Spinal cord (tissue), 10 donors: ENCODE measurements around the gene DDX51. TPM values are rescaled to one million over a fixed set of nuclear protein-coding genes. Genes with fewer than 3 reads are reported as not detected.

Source experiments
- DNase-seq, 6 donors: peaks; one replicate each; pipeline versions ENCODE4 v3.0.0 to v3.0.0-alpha.2; 2013 to 2015; ENCODE audit warnings: low spot score in 6 of 6, low read depth in 4 of 6
- H3K27ac ChIP-seq: one replicate; pipeline ENCODE4 v1.5.1; 2013; ENCODE audit warnings: low read depth, low read length, control low read depth
- H3K27me3 ChIP-seq: one replicate; pipeline ENCODE4 v1.6.1; 2013; ENCODE audit warnings: low read length; ENCODE audit not compliant: control insufficient read depth, insufficient read depth
- H3K36me3 ChIP-seq: one replicate; pipeline ENCODE4 v1.6.1; 2013; ENCODE audit warnings: low read length; ENCODE audit not compliant: control insufficient read depth, insufficient read depth
- H3K4me1 ChIP-seq: one replicate; pipeline ENCODE4 v1.6.1; 2013; ENCODE audit warnings: low read length; ENCODE audit not compliant: control insufficient read depth, insufficient read depth
- H3K4me3 ChIP-seq: one replicate; pipeline ENCODE4 v1.5.1; 2013; ENCODE audit warnings: low read depth, low read length, control low read depth
- H3K9me3 ChIP-seq: one replicate; pipeline ENCODE4 v1.6.1; 2013; ENCODE audit warnings: low read length; ENCODE audit not compliant: control insufficient read depth, insufficient read depth
- WGBS: methylation state at CpG from one replicate; pipeline ENCODE4 v1.1.5; 2013; ENCODE audit warnings: missing lambda C conversion rate; ENCODE audit not compliant: insufficient coverage; 5-methylcytosine and 5-hydroxymethylcytosine counted together
- long read RNA-seq, 4 donors: transcript quantifications; one replicate each; lab custom pipeline, GENCODE V29; 2026
- polyA plus RNA-seq, 2 donors: library from polyadenylated mRNA; unstranded; fragments of 120-200 nt; gene quantifications; one replicate each; pipeline ENCODE4 v1.2.1, GENCODE V29; 2013; ENCODE audit not compliant: insufficient read length in 2 of 2
- total RNA-seq, 2 donors: library from RNA; depleted of rRNA in 1 of 2; stranded (reverse); fragments of 120-200 nt in 1 of 2; fragments of >200 nt in 1 of 2; gene quantifications; one replicate each; pipeline versions ENCODE4 v1.2.3 to v1.2.4, GENCODE V29; 2013 to 2014
- donor health status: healthy.

The DDX51 gene
- 1 to 10 TPM; 6.8 to 8.7 TPM for total RNA-seq
- 10 to 100 TPM; 25.0 to 35.8 TPM for polyA plus RNA-seq
- long read RNA-seq, donor 1, full-length matches to known transcripts: 7 of 7 reads
- long read RNA-seq, donor 1, partial matches to known transcripts: 0 of 7 reads
- long read RNA-seq, donor 1, other reads (novel, unspliced or antisense): 0 of 7 reads
- long read RNA-seq, donor 2, full-length matches to known transcripts: 1 of 1 reads
- long read RNA-seq, donor 2, partial matches to known transcripts: 0 of 1 reads
- long read RNA-seq, donor 2, other reads (novel, unspliced or antisense): 0 of 1 reads
- long read RNA-seq, donor 3, full-length matches to known transcripts: 5 of 5 reads
- long read RNA-seq, donor 3, partial matches to known transcripts: 0 of 5 reads
- long read RNA-seq, donor 3, other reads (novel, unspliced or antisense): 0 of 5 reads
- long read RNA-seq, donor 4, partial matches to known transcripts: 12 of 13 reads
- long read RNA-seq, donor 4, other reads (novel, unspliced or antisense): 0 of 13 reads

GRCh38 chr12:132144115-132144809 is at the start of gene DDX51, which contains the start of gene NOC4L:
Gene DDX51, minus strand, starts transcription at chr12:132144319. Its CDS starts 23 bp downstream, at chr12:132144296.
Gene NOC4L, plus strand, starts transcription at chr12:132144457. Its CDS starts 32 bp downstream, at chr12:132144489.
- Histone ChIP-seq H3K9me3 (no peaks in the 10 kb centered on the region), H3K27ac (no peak within 1 kb of the TSS), H3K27me3 (no peaks in the 10 kb centered on the region), H3K4me3 (peak within 1 kb of the TSS; percentile 48), H3K4me1 (peaks cover 28% of the 10 kb centered on the region), H3K36me3 (peaks cover 69% of the 10 kb centered on the region)
- 0% methylated on average over 99 of the region's 100 CpGs for WGBS
- DNase-seq: peak; percentile 91 to 99 (median 92)

DNA sequence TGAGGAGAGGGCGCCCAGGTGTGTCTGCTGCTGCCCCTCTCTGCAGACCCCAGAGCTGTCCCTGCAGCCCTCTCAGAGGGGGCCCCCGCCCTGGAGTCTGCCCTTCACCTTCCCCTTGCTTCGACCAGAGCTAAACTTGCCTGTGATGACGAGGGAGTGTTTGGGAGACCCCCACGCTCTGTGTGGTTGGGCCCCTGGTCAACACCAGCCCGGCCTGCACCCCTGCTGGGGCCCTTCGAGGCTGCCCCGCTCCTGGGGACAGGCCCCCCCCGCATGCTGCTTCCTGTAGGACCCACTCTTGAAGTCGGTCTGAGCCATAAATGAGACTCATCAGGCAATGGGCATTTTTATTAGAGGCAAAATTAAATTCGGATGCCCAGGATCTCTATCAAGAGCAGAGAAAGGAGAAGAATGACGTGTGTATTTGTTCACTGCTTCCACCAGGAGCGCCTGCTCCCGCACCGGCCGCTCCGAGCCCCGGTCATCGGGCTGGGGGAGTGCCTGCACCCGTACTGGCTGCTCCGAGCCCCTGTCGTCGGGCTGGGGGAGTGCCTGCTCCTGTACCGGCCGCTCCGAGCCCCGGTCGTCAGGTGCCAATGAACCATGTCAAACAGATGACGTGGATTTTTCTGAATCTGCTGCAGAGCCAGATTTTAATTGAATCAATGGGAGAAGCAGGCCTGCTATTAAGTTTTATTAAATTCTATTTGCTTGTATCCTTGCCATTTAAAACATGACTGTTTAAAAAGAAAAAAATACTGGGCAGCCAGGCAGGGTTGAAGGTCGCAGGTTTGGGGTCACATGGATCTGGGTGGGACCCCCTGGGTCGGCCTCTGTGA is 47.8 kb upstream of the DDX51 start:
- Histone ChIP-seq H3K27me3 (no peaks in the 10 kb centered on the region), H3K36me3 (peaks cover 17% of the 10 kb centered on the region), H3K9me3 (no peaks in the 10 kb centered on the region), H3K4me3 (no peak overlapping the region), H3K27ac (no peak overlapping the region), H3K4me1 (peaks cover 39% of the 10 kb centered on the region)
- 66% methylated on average over 20 of the region's 31 CpGs for WGBS
- DNase-seq: peak in 1 of 6 donors; percentile 63

DNA sequence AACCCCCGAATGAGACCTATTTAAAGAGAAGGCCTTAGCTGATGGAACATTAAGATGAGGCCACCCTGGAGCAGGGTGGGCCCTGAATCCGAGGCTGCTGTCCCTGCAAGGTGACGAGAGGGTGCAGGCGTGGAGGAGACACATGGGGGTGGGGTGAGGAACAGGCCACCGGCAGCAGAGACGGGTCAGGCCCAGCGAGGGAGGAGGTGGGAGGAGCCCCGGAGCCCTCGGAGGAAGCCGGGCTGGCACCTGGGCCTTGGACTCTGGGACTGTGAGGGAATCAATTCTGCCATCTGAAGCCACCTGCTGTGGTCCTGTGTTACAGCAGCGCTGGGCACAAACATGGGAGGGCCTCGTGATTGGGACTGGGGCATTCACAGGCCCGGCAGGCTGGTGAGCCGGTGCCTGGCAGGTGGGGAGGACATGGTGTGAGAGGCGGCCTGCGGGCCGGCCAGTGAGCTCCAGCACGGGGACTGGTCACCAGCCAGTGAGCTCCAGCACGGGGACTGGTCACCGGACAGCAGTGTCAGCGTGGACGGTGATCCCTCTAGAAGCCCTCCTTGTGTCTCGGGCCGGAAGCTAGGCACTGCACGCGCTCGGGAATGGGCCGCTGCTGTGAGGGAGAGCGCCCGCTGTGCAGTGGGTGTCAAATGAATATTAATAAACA is 46.8 kb upstream of the DDX51 start:
- peaks cover under 1% of the 10 kb centered on the region for H3K27me3 ChIP-seq
- H3K4me3 ChIP-seq: no peak overlapping the region
- H3K4me1 ChIP-seq: peaks cover 39% of the 10 kb centered on the region
- 74% methylated on average over 22 of the region's 30 CpGs for WGBS
- no peaks in the 10 kb centered on the region for H3K9me3 ChIP-seq
- H3K27ac ChIP-seq: no peak overlapping the region
- peaks cover 9% of the 10 kb centered on the region for H3K36me3 ChIP-seq
- DNase-seq: no peak

DNA sequence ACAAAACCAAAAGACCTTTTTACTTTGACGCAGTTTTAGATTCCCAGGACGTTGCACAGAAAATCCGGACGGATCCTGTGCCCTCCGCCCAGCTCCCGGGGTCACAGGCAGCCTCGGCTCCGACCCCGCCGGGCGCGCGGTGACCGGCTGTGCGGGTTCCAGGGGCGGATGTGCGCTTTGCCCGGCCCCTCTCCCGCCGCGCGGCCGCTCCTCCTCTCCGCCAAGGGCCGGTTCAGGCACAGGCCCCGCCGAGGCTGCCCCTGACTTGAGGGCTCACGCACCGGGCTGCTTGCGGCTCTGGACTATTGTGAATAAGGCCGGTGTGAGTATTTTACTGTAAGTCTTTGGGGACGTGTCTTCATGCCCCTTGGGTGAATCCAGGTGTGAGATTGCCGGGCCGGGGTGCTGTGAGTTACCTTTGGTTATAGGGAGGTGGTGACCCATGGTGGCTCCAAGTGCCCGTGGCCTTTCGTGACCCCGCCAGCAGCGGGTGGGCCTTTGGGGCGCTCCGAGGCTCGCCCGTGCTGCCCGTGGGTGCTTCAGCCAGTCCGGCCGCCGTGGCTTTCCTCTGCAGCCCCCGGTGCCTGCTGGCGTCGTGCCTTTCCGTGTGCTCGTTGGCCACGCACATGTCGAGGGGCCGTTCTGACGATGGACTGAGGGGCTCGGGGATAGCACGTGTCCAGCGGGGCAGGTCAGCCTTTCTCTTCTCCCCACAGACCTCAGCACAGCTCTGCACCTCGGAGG is 46.1 kb upstream of the DDX51 start:
- H3K4me1 ChIP-seq: peaks cover 39% of the 10 kb centered on the region
- peaks cover 9% of the 10 kb centered on the region for H3K36me3 ChIP-seq
- DNase-seq: no peak
- no peak overlapping the region for H3K27ac ChIP-seq
- peaks cover 2% of the 10 kb centered on the region for H3K27me3 ChIP-seq
- peak overlapping the region; percentile 45 for H3K4me3 ChIP-seq
- WGBS: 39% methylated on average over 53 of the region's 59 CpGs
- H3K9me3 ChIP-seq: no peaks in the 10 kb centered on the region

DNA sequence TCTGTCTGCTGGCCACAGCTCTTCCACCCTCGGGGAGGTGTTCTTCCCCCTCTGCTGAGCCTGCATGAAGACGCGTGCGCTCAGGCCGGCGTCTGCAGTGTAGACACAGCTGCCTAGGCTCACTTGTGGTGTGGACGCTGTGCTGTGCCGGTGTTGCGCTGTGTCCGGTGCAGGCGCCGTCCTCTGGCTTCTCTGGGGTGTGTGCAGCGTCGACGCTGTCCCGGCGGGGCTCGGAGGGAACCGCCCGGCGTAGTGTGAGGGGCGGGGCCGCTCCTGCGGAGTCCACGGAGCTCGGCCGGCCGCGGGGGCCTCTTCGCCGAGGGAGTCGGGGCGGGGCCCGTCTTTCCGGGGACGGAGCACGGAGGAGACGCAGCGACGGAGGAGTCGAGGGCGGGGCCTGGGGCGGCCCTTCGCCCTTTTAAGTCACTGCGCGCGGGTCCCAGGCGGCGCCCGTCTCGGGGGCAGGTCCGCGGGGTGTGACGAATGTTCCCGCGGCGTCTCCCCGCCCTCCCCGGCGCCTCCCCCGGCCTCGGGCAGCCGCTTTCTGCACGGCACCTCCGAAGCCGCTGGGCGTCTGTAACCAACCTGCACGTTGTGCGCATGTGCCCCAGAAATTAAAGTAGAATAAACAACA is 45.4 kb upstream of the DDX51 start:
- under 1% methylated on average over 68 of the region's 69 CpGs for WGBS
- Histone ChIP-seq H3K4me3 (peak overlapping the region; percentile 45), H3K27me3 (peaks cover 2% of the 10 kb centered on the region), H3K9me3 (no peaks in the 10 kb centered on the region), H3K4me1 (peaks cover 39% of the 10 kb centered on the region), H3K36me3 (peaks cover 9% of the 10 kb centered on the region), H3K27ac (no peak overlapping the region)
- DNase-seq: peak in 4 of 6 donors; percentile 35 to 86 (median 59)

- WGBS: 14% methylated on average over 16 of the region's 20 CpGs
- Histone ChIP-seq H3K27ac (no peak overlapping the region), H3K36me3 (peaks cover 9% of the 10 kb centered on the region), H3K4me3 (peak overlapping the region; percentile 45), H3K9me3 (peaks cover 2% of the 10 kb centered on the region), H3K27me3 (peaks cover 2% of the 10 kb centered on the region), H3K4me1 (peaks cover 39% of the 10 kb centered on the region)
- DNase-seq: no peak
Observed at GRCh38 chr12:132188916-132189325, 44.8 kb upstream of the DDX51 start.

GRCh38 chr12:132188451-132188901 is 44.4 kb upstream of the DDX51 start:
- H3K27me3 ChIP-seq: peaks cover 2% of the 10 kb centered on the region
- peaks cover 2% of the 10 kb centered on the region for H3K9me3 ChIP-seq
- whole genome bisulfite sequencing: 74% methylated on average over 21 of the region's 21 CpGs
- H3K27ac ChIP-seq: no peak overlapping the region
- DNase-seq: no peak
- no peak overlapping the region for H3K4me3 ChIP-seq
- H3K4me1 ChIP-seq: peaks cover 39% of the 10 kb centered on the region
- peaks cover 9% of the 10 kb centered on the region for H3K36me3 ChIP-seq
